CD14-positive monocyte (primary cell): ENCODE data around the gene RHOV. TPM values are rescaled to one million over a fixed set of nuclear protein-coding genes. Genes with fewer than 3 reads are reported as not detected.

Experiments
- DNase-seq, 3 donors: peaks; one replicate each; pipeline ENCODE4 v3.0.0-alpha.2; 2011 to 2022
- H2AFZ ChIP-seq: 2 replicates; pipeline ENCODE4 v1.6.0; 2012; ENCODE audit warnings: mild to moderate bottlenecking, low read depth, low read length, inconsistent platforms; ENCODE audit not compliant: insufficient read depth, poor library complexity, severe bottlenecking
- H3K27ac ChIP-seq, 2 donors: 1 replicate in 1 of 2; 2 replicates in 1 of 2; pipeline ENCODE4 v1.5.1; 2012 to 2013; ENCODE audit warnings: low read length in 2 of 2, control low read depth in 1 of 2, inconsistent platforms in 1 of 2, low read depth in 1 of 2, mild to moderate bottlenecking in 1 of 2
- H3K27me3 ChIP-seq, 2 donors: one replicate each; pipeline versions ENCODE4 v1.6.0 to v1.6.1; 2011 to 2013; ENCODE audit warnings: low read length in 2 of 2; ENCODE audit not compliant: control insufficient read depth in 2 of 2, insufficient read depth in 2 of 2
- H3K36me3 ChIP-seq, 2 donors: replicated peaks in 1 of 2; 1 replicate in 1 of 2; 2 replicates in 1 of 2; pipeline versions ENCODE4 v1.5.1 to v1.6.1; 2012 to 2013; ENCODE audit warnings: low read length in 2 of 2, control low read depth in 1 of 2, inconsistent platforms in 1 of 2, mild to moderate bottlenecking in 1 of 2; ENCODE audit not compliant: insufficient read depth in 2 of 2, control insufficient read depth in 1 of 2
- H3K4me1 ChIP-seq, 2 donors: 1 replicate in 1 of 2; 2 replicates in 1 of 2; pipeline versions ENCODE4 v1.5.1 to v1.6.1; 2012 to 2013; ENCODE audit warnings: low read length in 2 of 2, control low read depth in 1 of 2, inconsistent platforms in 1 of 2, mild to moderate bottlenecking in 1 of 2, moderate library complexity in 1 of 2; ENCODE audit not compliant: insufficient read depth in 2 of 2, control insufficient read depth in 1 of 2
- H3K4me2 ChIP-seq: replicated peaks from 2 replicates; pipeline ENCODE3; 2012; ENCODE audit warnings: low read length, moderate library complexity, mild to moderate bottlenecking; ENCODE audit not compliant: poor library complexity, severe bottlenecking; ENCODE audit errors: extremely low read depth
- H3K4me3 ChIP-seq, 3 experiments: fragments of 200-600 bp in 1 of 3; sonication (generic) in 1 of 3; replicated peaks in 1 of 3; 1 replicate in 2 of 3; 2 replicates in 1 of 3; pipeline ENCODE4 v1.5.1; 2011 to 2013; ENCODE audit warnings: low read length in 3 of 3, mild to moderate bottlenecking in 3 of 3, control low read depth in 2 of 3, low read depth in 2 of 3, inconsistent platforms in 1 of 3, moderate library complexity in 1 of 3
- H3K79me2 ChIP-seq: 2 replicates; pipeline ENCODE4 v1.6.0; 2012; ENCODE audit warnings: mild to moderate bottlenecking, control low read depth, inconsistent platforms, low read length, moderate library complexity; ENCODE audit not compliant: insufficient read depth
- H3K9ac ChIP-seq: 2 replicates; pipeline ENCODE4 v1.6.0; 2017; ENCODE audit warnings: low read length, mild to moderate bottlenecking; ENCODE audit not compliant: insufficient read depth, poor library complexity, severe bottlenecking
- H3K9me3 ChIP-seq, 2 donors: replicated peaks in 1 of 2; 1 replicate in 1 of 2; 2 replicates in 1 of 2; pipeline versions ENCODE4 v1.5.1 to v1.6.1; 2012 to 2013; ENCODE audit warnings: low read length in 2 of 2, control low read depth in 1 of 2; ENCODE audit not compliant: control insufficient read depth in 1 of 2, insufficient read depth in 1 of 2
- H4K20me1 ChIP-seq: 2 replicates; pipeline ENCODE4 v1.6.0; 2012; ENCODE audit warnings: mild to moderate bottlenecking, low read length, control low read depth, moderate library complexity; ENCODE audit not compliant: insufficient read depth
- H3K27ac Mint-ChIP-seq, 7 donors: one replicate each; pipeline ENCODE4 v1.8.0; 2020; ENCODE audit warnings: mild to moderate bottlenecking in 7 of 7, mixed read lengths in 7 of 7, moderate library complexity in 6 of 7, inconsistent platforms in 2 of 7
- H3K27me3 Mint-ChIP-seq, 3 donors: one replicate each; pipeline ENCODE4 v1.8.0; 2021 to 2022; ENCODE audit warnings: low read depth in 3 of 3, mild to moderate bottlenecking in 3 of 3, mixed read lengths in 3 of 3, moderate library complexity in 3 of 3, inconsistent platforms in 1 of 3
- H3K36me3 Mint-ChIP-seq, 2 donors: one replicate each; pipeline ENCODE4 v1.8.0; 2020; ENCODE audit warnings: mixed read lengths in 2 of 2, inconsistent platforms in 1 of 2, mild to moderate bottlenecking in 1 of 2
- H3K4me1 Mint-ChIP-seq: one replicate; pipeline ENCODE4 v1.8.0; 2020; ENCODE audit warnings: mild to moderate bottlenecking, mixed read lengths
- H3K4me3 Mint-ChIP-seq, 2 donors: one replicate each; pipeline ENCODE4 v1.8.0; 2020; ENCODE audit warnings: mild to moderate bottlenecking in 2 of 2, mixed read lengths in 2 of 2, moderate library complexity in 1 of 2
- H3K9me3 Mint-ChIP-seq, 7 donors: one replicate each; pipeline ENCODE4 v1.8.0; 2020 to 2022; ENCODE audit warnings: mixed read lengths in 7 of 7, mild to moderate bottlenecking in 6 of 7, moderate library complexity in 6 of 7, inconsistent platforms in 2 of 7
- CTCF ChIP-seq: fragments of 200-600 bp; IDR thresholded peaks from one replicate; pipeline ENCODE4 v1.8.0; 2022; ENCODE audit warnings: antibody characterized with exemption, mild to moderate bottlenecking
- WGBS: methylation state at CpG from one replicate; pipeline ENCODE4 v1.1.5; 2013; ENCODE audit warnings: missing lambda C conversion rate; ENCODE audit not compliant: insufficient coverage; 5-methylcytosine and 5-hydroxymethylcytosine counted together
- intact Hi-C, 2 donors: fragments of 100-400 bp; cut with micrococcal nuclease; formaldehyde crosslinking; loops; one replicate each; pipeline versions ENCODE4 v1.15.0 to v1.15.1; 2023
- polyA plus RNA-seq, 3 donors: library from polyadenylated mRNA; depleted of rRNA in 1 of 3; unstranded in 2 of 3; stranded (reverse) in 1 of 3; fragments of 300-500 nt in 2 of 3; fragments of >200 nt in 1 of 3; fragmentation: Illumina TruSeq in 2 of 3; gene quantifications; 1 replicate in 2 of 3; 2 replicates in 1 of 3; pipeline ENCODE4 v1.2.3, GENCODE V29; 2012 to 2021

RHOV gene
- polyA plus RNA-seq, 3 donors, result 0.08 TPM; not detected in 2

- Mint-ChIP-seq H3K4me1 (peaks cover 65% of the 10 kb centered on the region), H3K9me3 (no peaks in the 10 kb centered on the region), H3K27ac (peak overlapping the region; percentile 85 to 95 (median 93)), H3K36me3 (peaks cover 41 to 60% of the 10 kb centered on the region in 2 donors), H3K4me3 (peak overlapping the region; percentile 59 to 83), H3K27me3 (peaks cover 0 to 4% (median 0%) of the 10 kb centered on the region in 3 donors)
- peak; percentile 87 to 95 (median 95) for DNase-seq
- H3K9me3 ChIP-seq, result no peaks in the 10 kb centered on the region
- peak overlapping the region; percentile 77 for H3K4me2 ChIP-seq
- peaks cover 32 to 34% of the 10 kb centered on the region in 2 donors for H3K36me3 ChIP-seq
- intact Hi-C loops, result loop anchor here (5.0 to 10.0 kb wide), 4 partner anchors 148 to 429 kb away; partner anchors contain the start of genes INO80 (in 1 of the 2), NUSAP1 (in 1 of the 2), OIP5 (in 1 of the 2) and RMDN3 (in 1 of the 2)
- peaks cover 65 to 69% of the 10 kb centered on the region in 2 donors for H3K4me1 ChIP-seq
- no peaks in the 10 kb centered on the region for H3K27me3 ChIP-seq
- H3K4me3 ChIP-seq, result peak overlapping the region in 2 of 3 experiments; percentile 12 to 71
- H4K20me1 ChIP-seq, result peaks cover 49% of the 10 kb centered on the region
- TF ChIP-seq CTCF, result no peak
- WGBS, result 8% methylated on average over 33 of the region's 33 CpGs
- peak overlapping the region; percentile 55 for H3K9ac ChIP-seq
- H3K79me2 ChIP-seq, result peaks cover 54% of the 10 kb centered on the region
- H2AFZ ChIP-seq, result peak overlapping the region; percentile 54
- peak overlapping the region; percentile 72 to 76 for H3K27ac ChIP-seq
Observed at GRCh38 chr15:40902605-40903561, 28.8 kb upstream of the RHOV start.

DNA sequence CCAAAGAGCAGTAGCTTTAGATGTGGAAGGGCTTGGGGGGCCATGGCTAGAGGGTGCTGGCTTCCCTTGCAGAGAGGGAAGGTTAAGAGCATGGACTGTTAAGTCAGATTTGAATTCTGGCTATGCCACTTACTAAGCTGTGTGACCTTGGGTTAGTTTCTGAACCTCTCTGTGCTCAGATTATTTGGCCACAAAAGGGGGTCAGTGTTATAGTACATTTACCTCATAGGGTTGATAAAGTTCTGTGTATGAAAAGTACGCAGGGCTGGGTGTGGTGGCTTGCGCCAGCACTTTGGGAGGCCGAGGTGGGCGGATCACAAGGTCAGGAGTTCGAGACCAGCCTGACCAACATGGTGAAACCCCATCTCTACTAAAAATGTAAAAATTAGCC lies 27.0 kb upstream of the RHOV start:
- intact Hi-C loops, result loop anchor here (5.0 to 10.0 kb wide), 4 partner anchors 146 to 431 kb away; partner anchors contain the start of genes INO80 (in 1 of the 2), NUSAP1 (in 1 of the 2), OIP5 (in 1 of the 2) and RMDN3 (in 1 of the 2)
- no peak overlapping the region for H3K9ac ChIP-seq
- H3K9me3 ChIP-seq, result no peaks in the 10 kb centered on the region
- H3K4me3 Mint-ChIP-seq, result no peak overlapping the region
- peaks cover 55 to 78% of the 10 kb centered on the region in 2 donors for H3K36me3 Mint-ChIP-seq
- H3K4me2 ChIP-seq, result no peak overlapping the region
- no peaks in the 10 kb centered on the region for H3K27me3 ChIP-seq
- no peaks in the 10 kb centered on the region for H3K9me3 Mint-ChIP-seq
- no peak overlapping the region for H3K27ac ChIP-seq
- H3K36me3 ChIP-seq, result peaks cover 40 to 52% of the 10 kb centered on the region in 2 donors
- H3K4me3 ChIP-seq, result no peak overlapping the region
- H3K4me1 Mint-ChIP-seq, result peaks cover 53% of the 10 kb centered on the region
- peak in 1 of 3 donors; percentile 2 for DNase-seq
- no peak for TF ChIP-seq CTCF
- peak overlapping the region in 3 of 7 donors; percentile 46 to 72 (median 57) for H3K27ac Mint-ChIP-seq
- no peak overlapping the region for H2AFZ ChIP-seq
- H3K4me1 ChIP-seq, result peaks cover 47 to 56% of the 10 kb centered on the region in 2 donors
- H3K79me2 ChIP-seq, result peaks cover 72% of the 10 kb centered on the region
- WGBS, result no CpG with 5 or more reads among the region's 5 CpGs
- peaks cover 0 to 4% (median 0%) of the 10 kb centered on the region in 3 donors for H3K27me3 Mint-ChIP-seq
- peaks cover 52% of the 10 kb centered on the region for H4K20me1 ChIP-seq
